Liver (tissue), 3 donors: ENCODE measurements around the gene SLC9A1.

ENCODE experiments used
- FOXA1 ChIP-seq: IDR thresholded peaks from 2 replicates; pipeline ENCODE4 v1.6.1; 2016; ENCODE audit warnings: antibody characterized with exemption
- RAD21 ChIP-seq, 2 donors: IDR thresholded peaks; 2 replicates each; pipeline ENCODE4 v1.6.1; 2016; ENCODE audit warnings: antibody characterized with exemption in 2 of 2, mild to moderate bottlenecking in 2 of 2
- TF ChIP-seq, protein P1 (sequence below): IDR thresholded peaks from 2 replicates; pipeline ENCODE4 v1.6.1; 2016; ENCODE audit warnings: antibody characterized with exemption
- TF ChIP-seq, protein P2 (sequence below): fragments of 150-350 bp; IDR thresholded peaks from 2 replicates; pipeline ENCODE4 v1.5.1; 2017; ENCODE audit warnings: improper control_type of control experiment, low read depth, low read length; ENCODE audit not compliant: missing input control
- donor health status: healthy.
- donor health status: healthy.

DNA sequence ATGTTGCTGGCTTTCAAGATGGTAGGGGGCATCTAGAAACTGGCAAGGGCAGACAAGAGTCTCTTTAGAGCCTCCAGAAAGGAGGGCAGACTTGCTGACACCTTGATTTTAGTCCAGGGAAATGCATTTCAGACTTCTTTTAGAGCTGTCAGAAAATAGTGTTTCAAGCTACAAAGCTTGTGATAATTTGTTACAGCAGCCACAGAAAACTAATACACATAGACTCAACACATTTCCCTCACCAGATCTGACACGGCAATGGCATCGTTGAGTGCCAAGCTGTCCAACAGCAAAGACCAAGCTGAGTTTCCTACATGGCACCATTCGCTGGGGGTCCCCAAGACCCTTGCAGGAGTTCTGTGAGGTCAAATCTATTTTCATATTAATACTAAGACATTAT lies 62.0 kb downstream of the SLC9A1 start:
- TF ChIP-seq, protein P1, sequence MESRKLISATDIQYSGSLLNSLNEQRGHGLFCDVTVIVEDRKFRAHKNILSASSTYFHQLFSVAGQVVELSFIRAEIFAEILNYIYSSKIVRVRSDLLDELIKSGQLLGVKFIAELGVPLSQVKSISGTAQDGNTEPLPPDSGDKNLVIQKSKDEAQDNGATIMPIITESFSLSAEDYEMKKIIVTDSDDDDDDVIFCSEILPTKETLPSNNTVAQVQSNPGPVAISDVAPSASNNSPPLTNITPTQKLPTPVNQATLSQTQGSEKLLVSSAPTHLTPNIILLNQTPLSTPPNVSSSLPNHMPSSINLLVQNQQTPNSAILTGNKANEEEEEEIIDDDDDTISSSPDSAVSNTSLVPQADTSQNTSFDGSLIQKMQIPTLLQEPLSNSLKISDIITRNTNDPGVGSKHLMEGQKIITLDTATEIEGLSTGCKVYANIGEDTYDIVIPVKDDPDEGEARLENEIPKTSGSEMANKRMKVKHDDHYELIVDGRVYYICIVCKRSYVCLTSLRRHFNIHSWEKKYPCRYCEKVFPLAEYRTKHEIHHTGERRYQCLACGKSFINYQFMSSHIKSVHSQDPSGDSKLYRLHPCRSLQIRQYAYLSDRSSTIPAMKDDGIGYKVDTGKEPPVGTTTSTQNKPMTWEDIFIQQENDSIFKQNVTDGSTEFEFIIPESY = no peak
- TF ChIP-seq, protein P2, sequence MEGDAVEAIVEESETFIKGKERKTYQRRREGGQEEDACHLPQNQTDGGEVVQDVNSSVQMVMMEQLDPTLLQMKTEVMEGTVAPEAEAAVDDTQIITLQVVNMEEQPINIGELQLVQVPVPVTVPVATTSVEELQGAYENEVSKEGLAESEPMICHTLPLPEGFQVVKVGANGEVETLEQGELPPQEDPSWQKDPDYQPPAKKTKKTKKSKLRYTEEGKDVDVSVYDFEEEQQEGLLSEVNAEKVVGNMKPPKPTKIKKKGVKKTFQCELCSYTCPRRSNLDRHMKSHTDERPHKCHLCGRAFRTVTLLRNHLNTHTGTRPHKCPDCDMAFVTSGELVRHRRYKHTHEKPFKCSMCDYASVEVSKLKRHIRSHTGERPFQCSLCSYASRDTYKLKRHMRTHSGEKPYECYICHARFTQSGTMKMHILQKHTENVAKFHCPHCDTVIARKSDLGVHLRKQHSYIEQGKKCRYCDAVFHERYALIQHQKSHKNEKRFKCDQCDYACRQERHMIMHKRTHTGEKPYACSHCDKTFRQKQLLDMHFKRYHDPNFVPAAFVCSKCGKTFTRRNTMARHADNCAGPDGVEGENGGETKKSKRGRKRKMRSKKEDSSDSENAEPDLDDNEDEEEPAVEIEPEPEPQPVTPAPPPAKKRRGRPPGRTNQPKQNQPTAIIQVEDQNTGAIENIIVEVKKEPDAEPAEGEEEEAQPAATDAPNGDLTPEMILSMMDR = no peak
- TF ChIP-seq FOXA1 (no peak), RAD21 (IDR thresholded peaks at IDR 0.05) (no peak)
